GOT3 (cell line): ENCODE measurements around the gene MYO9B.
"Not testable (repeated sequence)": the region's sequence is repeated elsewhere in the genome, so short reads cannot be mapped to it uniquely, and the experiment has no call there.

ENCODE experiments used
- DNase-seq: peaks from one replicate; lab custom pipeline; 2025; ENCODE audit warnings: mixed read lengths; lab: John Stamatoyannopoulos, UW

The MYO9B gene

DNA sequence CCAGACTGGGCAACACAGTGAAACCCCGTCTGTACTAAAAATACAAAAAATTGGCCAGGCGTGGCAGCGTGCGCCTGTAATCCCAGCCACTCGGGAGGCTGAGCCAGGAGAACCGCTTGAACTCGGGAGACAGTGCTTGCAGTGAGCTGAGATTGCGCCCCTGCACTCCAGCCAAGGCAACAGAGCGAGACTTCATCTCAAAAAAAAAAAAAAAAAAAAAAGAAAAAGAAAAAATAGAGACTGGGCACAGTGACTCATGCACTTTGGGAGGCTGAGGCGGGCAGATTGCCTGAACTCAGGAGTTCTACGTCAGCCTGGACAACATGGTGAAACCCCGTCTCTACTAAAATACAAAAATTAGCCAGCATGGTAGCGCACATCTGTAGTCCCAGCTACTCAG is 69.2 kb downstream of the MYO9B start:
- DNase-seq = not testable (repeated sequence)

DNA sequence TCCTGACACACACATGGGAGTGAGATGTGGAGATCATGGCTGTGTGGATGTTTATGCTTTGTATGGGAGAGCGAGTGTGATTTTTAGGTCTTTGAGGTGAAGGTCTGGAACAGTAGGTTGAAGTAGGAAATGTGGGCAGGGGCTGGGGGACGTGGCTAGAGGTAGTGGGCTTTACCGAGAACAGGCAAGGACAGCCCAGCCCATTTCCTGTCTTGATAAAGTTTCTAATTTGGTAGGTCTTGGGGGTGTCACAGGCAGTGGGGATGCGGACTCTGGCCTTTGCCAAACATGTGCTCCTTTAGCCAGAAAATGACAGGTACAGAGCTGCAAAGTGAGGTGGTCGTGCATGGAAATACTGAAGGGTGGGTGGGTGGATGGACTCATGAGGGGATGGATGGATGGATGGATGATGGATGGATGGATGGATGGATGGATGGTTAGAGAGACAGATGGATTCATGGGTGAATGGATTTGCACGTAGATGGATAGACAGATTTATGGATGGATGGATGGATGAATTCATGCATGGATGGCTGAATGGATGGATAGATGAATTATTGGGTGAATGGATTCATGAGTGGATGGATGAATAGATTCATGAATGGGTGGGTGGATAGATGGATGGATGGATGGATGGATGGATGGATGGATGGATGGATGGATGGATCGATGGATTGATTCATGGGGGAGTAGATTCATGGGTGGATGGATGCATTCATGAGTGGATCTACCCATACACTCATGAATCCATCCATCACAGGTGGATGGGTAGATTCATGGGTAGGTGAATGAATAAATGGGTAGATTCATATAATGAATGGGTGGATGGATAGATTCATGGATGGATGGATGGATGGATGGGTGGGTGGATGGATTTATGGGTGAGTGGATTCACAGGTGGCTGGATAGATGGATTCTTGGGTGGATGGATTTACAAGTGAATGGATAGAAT is 70.2 kb downstream of the MYO9B start:
- no peak for DNase-seq

DNA sequence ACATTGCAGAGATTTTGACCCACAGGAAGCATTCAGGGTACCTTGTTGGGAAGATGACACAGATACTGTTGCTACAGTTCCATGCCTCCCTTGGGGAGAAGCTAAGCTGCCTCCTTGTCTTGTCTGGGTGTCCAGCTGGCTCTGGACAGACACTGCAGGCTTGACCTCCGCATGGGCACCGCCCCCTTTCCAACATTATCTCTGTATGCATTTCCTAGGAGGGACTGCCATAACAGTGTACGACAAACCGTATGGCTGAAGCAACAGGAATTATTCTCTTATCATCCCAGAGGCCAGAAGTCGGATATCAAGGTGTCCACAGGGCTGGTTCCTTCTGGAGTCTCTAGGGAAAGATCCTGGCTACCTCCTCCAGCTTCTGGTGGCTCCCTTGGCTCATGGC is 72.6 kb downstream of the MYO9B start:
- DNase-seq = no peak

DNA sequence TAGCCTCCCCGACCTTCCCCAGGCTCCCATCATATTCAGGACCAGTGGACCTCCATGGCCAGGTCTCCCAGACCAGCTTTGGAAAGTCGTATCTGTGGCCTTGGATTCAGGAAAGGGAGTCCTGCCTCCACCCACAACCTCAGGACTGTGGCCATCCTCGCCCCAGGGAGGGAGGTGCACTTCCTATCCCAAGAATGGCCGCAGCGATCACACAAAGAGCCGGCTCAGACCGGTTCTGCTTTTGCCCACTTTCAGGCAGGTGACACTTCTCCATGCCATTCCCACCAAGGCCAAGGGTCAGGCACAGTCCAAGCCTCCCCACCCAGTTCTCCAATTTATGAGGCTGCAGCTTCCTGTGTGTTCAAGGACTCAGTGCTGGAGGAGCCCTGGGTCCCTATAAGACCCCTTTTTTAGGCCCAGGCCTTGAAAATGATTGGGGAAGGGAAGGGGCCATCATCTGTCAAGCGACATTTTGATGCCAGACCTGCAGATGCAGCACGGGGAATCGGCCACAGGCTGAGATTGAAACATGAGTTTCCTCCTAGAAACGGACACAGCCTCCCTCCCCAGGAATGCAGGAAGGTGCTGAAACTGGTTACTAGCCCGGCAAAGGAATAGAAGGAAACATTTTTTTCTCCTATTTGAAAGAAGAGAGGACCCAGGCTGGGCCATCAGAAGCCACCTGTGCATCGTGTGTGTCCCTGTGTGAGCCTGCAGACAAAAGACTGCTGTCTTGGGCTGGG is 74.0 kb downstream of the MYO9B start:
- no peak for DNase-seq

DNA sequence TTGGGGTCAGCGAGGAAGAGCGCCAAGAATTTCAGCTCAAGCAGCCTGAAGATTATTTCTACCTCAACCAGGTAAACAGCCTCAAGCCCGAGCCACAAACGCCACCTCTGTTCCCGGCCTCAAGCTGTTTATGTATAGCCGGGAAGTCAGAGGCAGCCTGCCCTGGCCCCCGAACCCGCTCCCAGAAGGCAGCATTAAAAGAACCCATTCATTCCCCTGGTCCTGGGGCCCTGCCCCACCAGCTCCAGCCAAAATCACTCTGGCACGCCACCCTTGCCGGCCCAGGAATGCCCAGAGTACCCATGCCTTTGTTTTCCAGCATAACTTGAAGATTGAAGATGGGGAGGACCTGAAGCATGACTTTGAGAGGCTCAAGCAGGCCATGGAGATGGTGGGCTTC is 78.4 kb downstream of the MYO9B start:
- no peak for DNase-seq

DNA sequence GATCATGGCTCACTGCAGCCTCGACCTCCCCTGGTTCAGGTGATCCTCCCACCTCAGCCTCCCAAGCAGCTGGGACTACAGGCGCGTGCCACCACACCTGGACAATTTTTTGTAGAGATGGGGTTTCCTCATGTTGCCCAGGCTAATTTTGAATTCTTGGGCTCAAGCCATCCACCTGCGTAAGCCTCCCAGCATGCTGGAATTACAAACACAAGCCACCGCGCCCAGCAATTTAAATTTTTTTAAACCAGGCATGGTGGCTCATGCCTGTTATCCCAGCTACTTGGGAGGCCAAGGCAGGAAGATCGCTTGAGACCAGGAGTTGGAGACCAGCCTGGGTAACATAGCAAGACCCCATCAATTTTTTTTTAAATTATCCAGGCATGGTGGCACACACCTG is 79.7 kb downstream of the MYO9B start:
- no peak for DNase-seq

DNA sequence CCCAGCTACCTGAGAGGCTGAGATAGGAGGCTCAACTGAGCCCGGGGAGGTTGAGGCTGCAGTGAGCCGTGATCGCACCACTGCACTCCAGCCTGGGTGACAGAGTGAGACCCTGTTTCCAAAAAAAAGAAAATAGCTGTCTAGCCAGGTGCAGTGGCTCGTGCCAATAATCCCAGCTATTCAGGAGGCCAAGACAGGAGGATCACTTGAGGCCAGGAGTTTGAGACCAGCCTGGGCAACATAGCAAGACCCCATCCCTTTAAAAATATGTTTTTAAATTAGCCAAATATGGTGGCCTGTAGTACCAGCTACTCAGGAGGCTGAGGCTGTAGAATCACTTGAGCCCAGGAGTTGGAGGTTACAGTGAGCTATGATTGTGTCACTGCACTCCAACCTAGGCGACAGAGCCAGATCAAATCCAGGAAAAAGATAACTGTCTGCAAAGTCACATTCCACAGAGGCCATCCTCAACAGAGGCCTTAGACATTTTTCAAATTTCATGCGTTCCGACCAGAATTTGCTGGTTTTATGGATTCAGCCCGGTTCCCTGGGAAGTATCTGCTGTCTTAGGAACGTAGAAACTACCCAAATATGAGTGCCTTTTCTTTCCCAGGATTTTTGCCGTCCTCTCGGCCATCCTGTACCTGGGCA is 80.8 kb downstream of the MYO9B start:
- DNase-seq = no peak

DNA sequence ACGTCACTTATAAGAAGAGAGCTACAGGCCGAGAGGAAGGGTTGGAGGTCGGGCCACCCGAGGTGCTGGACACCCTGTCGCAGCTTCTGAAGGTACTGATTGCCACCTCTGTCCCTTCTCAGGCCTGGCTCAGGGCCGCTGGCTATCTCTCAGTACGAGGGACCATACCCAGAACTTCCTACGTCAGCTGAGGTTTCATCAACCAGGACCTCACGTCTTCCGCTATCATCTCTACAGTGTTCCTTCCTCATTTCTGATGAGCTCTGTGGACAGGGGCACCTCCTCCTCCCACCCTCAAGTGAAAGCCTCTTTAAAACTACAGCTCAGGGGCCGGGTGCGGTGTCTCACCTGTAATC is 81.3 kb downstream of the MYO9B start:
- no peak for DNase-seq

DNA sequence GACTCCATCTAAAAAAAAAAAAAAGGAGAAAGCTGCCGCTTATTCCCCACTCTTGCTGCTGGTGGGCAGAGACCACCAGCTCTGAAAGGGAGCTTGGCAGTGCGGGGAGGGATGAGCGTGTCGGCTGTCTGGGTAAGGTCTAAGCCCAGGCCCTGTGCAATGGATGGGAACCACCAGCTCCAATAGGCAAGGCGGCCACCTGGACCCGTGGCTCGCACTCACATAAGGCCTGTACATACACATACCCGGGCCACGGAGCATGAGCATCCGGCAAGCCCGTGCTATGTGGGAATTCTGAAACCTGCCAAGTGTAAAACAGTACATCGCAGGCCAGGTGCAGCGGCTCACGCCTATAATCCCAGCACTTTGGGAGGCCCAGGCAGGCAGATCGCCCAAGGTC is 83.0 kb downstream of the MYO9B start:
- DNase-seq = no peak

DNA sequence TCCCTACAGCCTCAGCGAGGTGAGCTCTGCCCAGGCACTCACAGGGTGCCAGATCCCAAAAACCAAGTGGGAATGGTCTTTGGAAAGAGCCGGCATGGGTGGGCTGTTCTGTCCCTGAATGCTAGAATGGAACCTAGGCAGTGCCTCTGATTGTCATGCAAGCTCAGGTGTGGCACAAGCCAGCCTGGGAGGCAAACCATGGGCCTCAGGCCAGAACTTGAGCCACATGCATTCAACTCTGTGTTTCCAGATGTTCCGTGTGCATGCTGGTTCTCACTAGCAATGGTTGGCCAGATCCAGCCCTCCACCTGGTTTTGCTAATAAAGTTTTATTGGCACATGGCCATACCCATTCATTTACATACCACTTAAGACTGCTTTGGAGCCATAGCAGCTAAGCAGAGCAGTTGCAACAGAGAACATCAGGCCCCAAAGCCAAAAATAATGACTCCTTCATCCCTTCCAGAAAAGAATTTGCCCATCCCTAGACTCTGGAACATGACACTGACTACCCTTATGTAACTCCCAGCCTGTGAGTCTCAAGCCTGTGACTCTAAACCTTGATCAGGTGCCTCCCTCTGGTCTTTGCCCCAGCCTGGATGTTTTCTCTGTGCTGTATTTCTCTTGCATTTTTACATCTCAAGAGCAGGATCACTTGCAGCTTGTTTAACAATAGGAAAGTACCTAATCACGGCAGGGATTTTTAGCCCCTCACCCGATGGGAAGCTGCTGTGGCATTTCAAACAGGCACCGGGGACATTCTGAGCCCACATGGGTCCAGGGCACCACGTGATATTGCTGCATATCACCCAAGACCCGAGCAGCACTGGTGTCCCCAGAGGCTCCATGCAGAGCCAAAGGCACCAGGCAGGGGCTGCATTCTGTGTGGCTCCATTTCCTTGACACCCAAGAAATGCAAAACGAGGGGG is 84.2 kb downstream of the MYO9B start:
- no peak for DNase-seq

DNA sequence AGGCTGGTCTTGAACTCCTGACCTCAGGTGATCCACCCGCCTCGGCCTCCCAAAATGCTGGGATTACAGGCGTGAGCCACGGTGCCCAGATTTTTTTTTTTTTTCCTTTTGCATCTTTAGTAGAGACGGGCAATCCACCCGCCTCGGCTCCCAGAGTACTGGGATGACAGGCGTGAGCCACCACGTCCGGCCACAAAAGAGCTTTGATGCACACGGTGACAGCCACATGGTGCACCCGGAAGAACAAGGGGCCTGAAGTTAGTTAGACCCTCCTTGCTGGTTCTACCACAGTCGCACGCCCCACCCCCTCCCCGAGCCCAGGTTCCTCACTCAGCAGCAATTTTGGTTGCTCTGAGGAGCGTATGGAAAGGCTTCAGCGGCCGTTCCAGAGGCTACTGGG is 85.3 kb downstream of the MYO9B start:
- no peak for DNase-seq

DNA sequence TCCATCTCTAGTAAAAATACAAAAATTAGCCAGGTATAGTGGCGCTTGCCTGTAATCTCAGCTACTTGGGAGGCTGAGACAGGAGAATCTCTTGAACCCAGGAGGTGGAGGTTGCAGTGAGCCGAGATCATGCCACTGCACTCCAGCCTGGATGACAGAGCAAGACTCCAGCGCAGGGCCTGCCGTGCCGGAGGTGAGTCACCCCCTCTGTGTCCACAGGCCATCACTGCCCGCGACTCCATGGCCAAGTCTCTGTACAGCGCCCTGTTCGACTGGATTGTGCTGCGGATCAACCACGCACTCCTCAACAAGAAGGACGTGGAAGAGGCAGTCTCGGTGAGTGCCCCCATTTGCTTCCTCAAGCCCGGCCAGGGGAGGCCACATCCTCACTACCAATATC is 86.6 kb downstream of the MYO9B start:
- not testable (repeated sequence) for DNase-seq

DNA sequence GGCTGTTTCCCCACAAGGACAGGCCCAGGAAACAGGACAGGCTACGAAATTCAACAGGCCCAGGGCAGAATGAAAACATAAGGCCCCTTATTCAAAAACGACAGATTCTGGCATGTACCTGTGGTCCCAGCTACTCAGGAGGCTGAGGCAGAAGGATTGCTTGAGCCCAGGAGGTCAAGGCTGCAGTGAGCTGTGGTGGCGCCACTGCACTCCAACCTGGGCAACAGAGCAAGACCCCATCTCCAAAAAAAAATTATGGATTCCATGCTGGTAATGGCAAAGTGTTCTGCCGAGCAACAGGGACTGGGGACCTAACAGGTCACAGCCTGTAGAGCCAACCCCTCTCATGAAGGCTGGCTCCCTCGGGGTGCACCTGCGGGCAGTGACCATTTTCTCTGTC is 87.0 kb downstream of the MYO9B start:
- DNase-seq = no peak

DNA sequence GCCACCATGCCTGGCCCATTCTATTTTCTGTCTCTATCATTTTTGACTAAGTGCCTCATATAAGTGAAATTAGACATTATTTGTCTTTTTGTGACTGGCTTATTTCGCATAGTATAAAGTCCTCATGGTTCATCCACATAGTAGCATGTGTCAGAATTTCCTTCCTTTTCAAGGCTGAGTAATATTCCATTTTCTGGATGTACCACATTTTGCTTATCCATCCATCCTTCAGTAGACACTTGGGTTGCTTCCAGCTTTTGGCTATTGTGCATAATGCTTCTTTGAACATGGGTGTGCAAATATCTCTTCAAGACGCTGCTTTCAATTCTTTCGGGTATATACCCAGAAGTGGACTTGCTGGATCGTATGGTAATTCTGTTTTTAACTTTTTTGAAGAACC is 88.1 kb downstream of the MYO9B start:
- DNase-seq = no peak

DNA sequence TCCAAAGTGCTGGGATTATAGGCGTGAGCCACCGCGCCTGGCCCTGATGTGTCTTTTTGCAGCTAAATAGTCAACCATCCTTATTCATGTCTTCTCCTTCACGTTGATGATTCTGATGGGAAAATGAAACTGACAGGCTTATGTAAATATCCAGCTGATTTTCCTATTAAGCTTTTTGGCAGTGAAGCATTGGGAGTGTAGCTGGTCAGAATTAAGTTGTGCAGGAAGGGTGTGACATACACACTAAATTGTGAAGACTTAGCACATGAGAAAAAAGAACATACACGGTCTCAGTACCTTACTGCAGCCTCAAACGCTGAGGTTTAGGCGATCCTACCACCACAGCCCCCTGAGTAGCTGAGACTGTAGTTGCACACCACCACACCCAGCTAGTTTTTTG is 89.1 kb downstream of the MYO9B start:
- no peak for DNase-seq

DNA sequence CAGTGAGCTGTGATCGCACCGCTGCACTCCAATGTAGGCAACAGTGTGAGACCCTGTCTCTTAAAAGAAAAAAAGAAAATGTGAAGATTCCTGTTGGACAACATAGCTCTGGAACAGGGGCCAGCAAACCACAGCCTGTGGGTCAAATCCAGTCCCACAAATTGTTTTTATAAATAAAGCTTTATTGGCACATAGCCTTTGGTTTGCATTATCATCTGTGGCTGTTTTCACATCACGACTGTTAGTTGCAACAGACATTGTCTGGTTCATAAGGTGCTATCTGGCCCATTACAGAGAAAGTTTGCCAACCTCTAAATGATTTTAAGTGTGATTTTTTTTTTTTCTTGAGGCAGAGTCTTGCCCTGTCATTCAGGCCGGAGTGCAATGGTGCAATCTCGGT is 90.1 kb downstream of the MYO9B start:
- no peak for DNase-seq

DNA sequence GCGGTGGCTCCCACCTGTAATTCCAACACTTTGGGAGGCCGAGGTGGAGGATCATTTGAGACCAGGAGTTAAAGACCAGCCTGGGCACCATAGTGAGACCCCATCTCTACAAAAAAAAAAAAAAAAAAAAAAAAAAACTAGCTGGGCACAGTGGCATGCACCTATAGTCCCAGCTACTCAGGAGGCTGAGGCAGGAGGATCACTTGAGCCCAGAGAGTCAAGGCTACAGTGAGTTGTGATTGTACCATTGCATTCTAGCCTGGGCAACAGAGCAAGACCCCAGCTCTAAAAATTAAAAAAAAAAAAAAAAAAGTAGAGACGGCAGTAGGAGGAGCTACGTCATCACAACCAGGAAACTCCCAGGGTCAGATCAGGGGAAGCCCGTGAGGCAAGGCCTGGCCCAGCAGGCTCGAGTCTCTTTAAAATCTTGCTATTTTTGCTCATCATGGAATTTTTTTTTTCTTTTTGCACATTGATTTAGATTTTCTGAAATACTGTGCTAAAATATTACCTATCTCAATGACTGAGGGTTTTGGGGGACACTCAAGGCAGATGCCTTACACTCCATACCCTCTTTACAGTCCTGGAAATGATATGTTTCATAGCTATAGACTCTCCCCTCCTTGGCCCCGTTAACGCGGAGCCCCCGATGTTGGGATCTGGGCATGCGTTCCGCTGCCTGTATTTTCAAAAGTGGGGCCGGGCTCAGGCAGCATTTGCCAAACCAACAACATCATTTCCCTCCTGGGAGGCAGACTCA is 95.1 kb downstream of the MYO9B start:
- DNase-seq = no peak

DNA sequence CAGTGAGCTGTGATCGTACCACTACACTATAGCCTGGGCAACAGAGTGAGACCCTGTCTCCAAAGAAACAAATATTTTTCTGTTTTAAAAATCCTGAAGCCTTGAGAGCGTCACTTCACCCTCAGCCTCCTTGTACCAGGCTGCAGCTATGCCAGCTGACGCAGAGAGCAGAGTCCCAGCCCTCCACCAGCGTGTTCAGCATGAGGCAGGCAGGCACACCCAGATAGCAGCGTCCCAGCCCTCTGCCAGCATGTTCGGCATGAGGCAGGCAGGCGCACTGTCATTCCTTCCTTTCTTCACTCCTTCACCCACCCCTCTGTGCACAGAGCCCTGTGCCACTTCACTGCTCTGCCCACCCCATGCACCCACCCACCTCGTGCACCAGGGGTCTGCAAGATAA is 96.3 kb downstream of the MYO9B start:
- no peak for DNase-seq

DNA sequence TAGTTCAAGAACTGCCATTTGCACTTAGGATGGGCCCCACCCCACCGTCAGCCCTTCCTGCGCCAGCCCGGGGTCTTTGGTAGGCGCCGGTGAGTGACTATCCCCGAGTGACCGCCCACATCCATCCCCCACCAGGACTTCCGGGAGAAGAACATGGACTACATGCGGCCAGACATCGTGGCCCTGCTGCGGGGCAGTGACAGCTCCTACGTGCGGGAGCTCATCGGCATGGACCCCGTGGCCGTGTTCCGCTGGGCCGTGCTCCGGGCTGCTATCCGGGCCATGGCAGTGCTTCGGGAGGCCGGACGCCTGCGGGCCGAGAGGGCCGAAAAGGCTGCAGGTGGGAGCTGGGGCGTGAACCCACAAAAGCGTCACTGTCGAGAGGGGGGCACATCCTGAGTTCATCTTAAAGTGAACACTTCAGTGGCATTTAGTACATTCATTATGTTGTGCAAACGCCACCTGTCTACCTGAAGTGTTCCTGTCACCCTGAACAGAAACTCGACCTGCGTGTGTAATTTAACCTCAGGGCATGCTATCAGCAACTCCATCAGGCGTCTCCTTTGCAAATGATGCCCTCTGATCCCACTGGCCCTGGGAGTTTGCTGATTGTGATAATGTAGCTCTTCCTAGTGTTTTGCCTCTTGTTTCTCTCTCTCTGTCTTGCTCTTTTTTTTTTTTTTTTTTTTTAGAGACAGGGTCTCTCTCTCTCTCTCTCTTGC is 97.2 kb downstream of the MYO9B start:
- no peak for DNase-seq

DNA sequence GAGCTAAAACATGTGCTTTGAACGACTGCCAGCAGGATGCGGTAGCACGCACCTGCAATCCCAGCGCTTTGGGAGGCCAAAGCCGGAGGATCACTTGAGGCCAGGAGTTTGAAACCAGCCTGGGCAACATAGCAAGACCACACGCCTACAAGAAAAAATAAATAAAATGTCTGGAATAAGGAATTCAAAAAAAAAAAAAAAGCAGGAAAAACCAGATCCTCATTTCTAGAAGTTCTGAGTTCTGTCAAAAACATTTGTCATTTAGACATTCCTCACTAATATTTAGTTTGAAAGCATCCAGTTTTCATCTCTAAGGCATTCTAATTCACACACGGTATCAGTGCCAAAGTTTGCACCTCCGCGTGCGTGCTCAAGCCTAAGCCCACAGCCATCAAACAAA is 102.7 kb downstream of the MYO9B start:
- no peak for DNase-seq
